SK-N-SH (cell line): ENCODE data around the gene IVNS1ABP. TPM values are rescaled to one million over a fixed set of nuclear protein-coding genes. Genes with fewer than 3 reads are reported as not detected.

Source experiments
- CTCF ChIA-PET: fragments of 300-600, 350-600 bp; formaldehyde crosslinking; extraction: SDS; loops from one replicate; lab custom pipeline; 2021; lab: Yijun Ruan, JAX
- POLR2A ChIA-PET: fragments of 350-600 bp; sonication (Branson Sonifier 250); formaldehyde crosslinking; extraction: SDS; loops from one replicate; lab custom pipeline; 2020; ENCODE audit warnings: antibody characterized with exemption, inconsistent platforms; lab: Yijun Ruan, JAX
- DNase-seq: peaks from one replicate; pipeline ENCODE4 v3.0.0; 2012
- H2AFZ ChIP-seq: fragments of 200-600 bp; sonication (generic); 2 replicates; pipeline ENCODE4 v1.8.1; 2016; ENCODE audit warnings: antibody characterized with exemption, mild to moderate bottlenecking, low read depth
- H3F3A ChIP-seq: fragments of 200-600 bp; sonication (generic); replicated peaks from 2 replicates; pipeline ENCODE3; 2016; ENCODE audit warnings: antibody characterized with exemption, mild to moderate bottlenecking; ENCODE audit not compliant: insufficient read depth
- H3K27ac ChIP-seq, 2 experiments: fragments of 200-500 bp in 1 of 2; fragments of 200-600 bp in 1 of 2; sonication (Bioruptor generic) in 1 of 2; sonication (generic), shearing (Covaris generic) in 1 of 2; 2 replicates each; pipeline versions ENCODE4 v1.5.1 to v1.6.1; 2014 to 2016; ENCODE audit warnings: low read depth in 2 of 2, inconsistent platforms in 1 of 2, low read length in 1 of 2, mild to moderate bottlenecking in 1 of 2, mixed read lengths in 1 of 2
- H3K27me3 ChIP-seq: fragments of 200-600 bp; sonication (generic), shearing (Covaris generic); 2 replicates; pipeline ENCODE4 v1.6.1; 2016; ENCODE audit warnings: mixed run types; ENCODE audit not compliant: insufficient read depth
- H3K36me3 ChIP-seq, 2 experiments: fragments of 200-500 bp in 1 of 2; fragments of 200-600 bp in 1 of 2; sonication (Bioruptor generic) in 1 of 2; sonication (generic) in 1 of 2; replicated peaks in 1 of 2; 2 replicates each; pipeline versions ENCODE3 to v1.5.1; 2014 to 2016; ENCODE audit warnings: low read length in 1 of 2, mild to moderate bottlenecking in 1 of 2; ENCODE audit not compliant: insufficient read depth in 2 of 2, control insufficient read depth in 1 of 2
- H3K4me1 ChIP-seq, 2 experiments: fragments of 200-500 bp in 1 of 2; fragments of 200-600 bp in 1 of 2; sonication (Bioruptor generic) in 1 of 2; sonication (generic), shearing (Covaris generic) in 1 of 2; 2 replicates each; pipeline versions ENCODE4 v1.5.1 to v1.6.1; 2014 to 2016; ENCODE audit warnings: low read depth in 1 of 2, low read length in 1 of 2, mixed run types in 1 of 2; ENCODE audit not compliant: insufficient read depth in 2 of 2, control insufficient read depth in 1 of 2
- H3K4me2 ChIP-seq: fragments of 200-600 bp; sonication (generic), shearing (Covaris generic); 2 replicates; pipeline ENCODE4 v1.6.1; 2017; ENCODE audit warnings: mixed run types
- H3K4me3 ChIP-seq, 2 experiments: fragments of 200-500 bp in 1 of 2; fragments of 200-600 bp in 1 of 2; sonication (Bioruptor generic) in 1 of 2; sonication (generic), shearing (Covaris generic) in 1 of 2; 2 replicates each; pipeline versions ENCODE4 v1.5.1 to v1.8.1; 2014 to 2016; ENCODE audit warnings: low read depth in 2 of 2, inconsistent platforms in 1 of 2, low read length in 1 of 2, mild to moderate bottlenecking in 1 of 2, mixed read lengths in 1 of 2, moderate library complexity in 1 of 2
- H3K79me2 ChIP-seq: fragments of 200-600 bp; sonication (generic); 2 replicates; pipeline ENCODE4 v1.8.1; 2017; ENCODE audit warnings: mild to moderate bottlenecking; ENCODE audit not compliant: insufficient read depth
- H3K9ac ChIP-seq: fragments of 200-600 bp; sonication (generic); 2 replicates; pipeline ENCODE4 v1.6.1; 2017; ENCODE audit warnings: mixed run types
- H3K9me2 ChIP-seq: fragments of 200-600 bp; sonication (generic); 2 replicates; pipeline ENCODE4 v1.6.1; 2017; ENCODE audit warnings: mixed run types
- H3K9me3 ChIP-seq: fragments of 200-600 bp; sonication (generic); 2 replicates; pipeline ENCODE4 v1.6.1; 2017; ENCODE audit warnings: mixed run types, mild to moderate bottlenecking, moderate library complexity
- H4K20me1 ChIP-seq: fragments of 200-600 bp; sonication (generic); 2 replicates; pipeline ENCODE4 v1.6.1; 2017; ENCODE audit warnings: mild to moderate bottlenecking, mixed run types; ENCODE audit not compliant: insufficient read depth
- CTCF ChIP-seq: fragments of 200-600 bp; sonication (generic); IDR thresholded peaks from 2 replicates; pipeline ENCODE4 v1.6.1; 2017; ENCODE audit warnings: antibody characterized with exemption, mild to moderate bottlenecking, moderate library complexity
- ELF1 ChIP-seq: IDR thresholded peaks from 2 replicates; pipeline ENCODE4 v1.4.0; 2012
- EP300 ChIP-seq, 2 experiments: IDR thresholded peaks; 2 replicates each; pipeline versions ENCODE4 v1.4.0 to v1.6.1; 2012; ENCODE audit warnings: borderline replicate concordance in 1 of 2, low read depth in 1 of 2, low read length in 1 of 2
- FOSL2 ChIP-seq: IDR thresholded peaks from 2 replicates; pipeline ENCODE4 v1.4.0; 2012; ENCODE audit warnings: low read depth, mild to moderate bottlenecking, moderate library complexity, borderline replicate concordance
- FOXJ3 ChIP-seq: sonication (generic); formaldehyde crosslinking; IDR thresholded peaks from 2 replicates; pipeline ENCODE4 v1.5.1; 2020; ENCODE audit warnings: mild to moderate bottlenecking, missing genetic modification reagents
- GABPA ChIP-seq: IDR thresholded peaks from 2 replicates; pipeline ENCODE4 v1.4.0; 2012; ENCODE audit warnings: low read depth, mild to moderate bottlenecking
- MAX ChIP-seq: IDR thresholded peaks from 2 replicates; pipeline ENCODE4 v1.4.0; 2012; ENCODE audit warnings: low read depth
- MEF2A ChIP-seq: IDR thresholded peaks from 2 replicates; pipeline ENCODE4 v1.4.0; 2012; ENCODE audit warnings: low read depth, borderline replicate concordance
- PBX3 ChIP-seq: IDR thresholded peaks from 2 replicates; pipeline ENCODE4; 2012
- POLR2AphosphoS5 ChIP-seq: IDR thresholded peaks from 2 replicates; pipeline ENCODE4 v1.6.1; 2012; ENCODE audit warnings: low read depth, low read length
- RCOR1 ChIP-seq: fragments of 150-350 bp; IDR thresholded peaks from 2 replicates; pipeline ENCODE4 v1.6.1; 2017; ENCODE audit warnings: antibody characterized with exemption, low read length
- RFX5 ChIP-seq: IDR thresholded peaks from 2 replicates; pipeline ENCODE4 v1.6.1; 2012; ENCODE audit warnings: mild to moderate bottlenecking, improper control_type of control experiment, low read length
- SIN3A ChIP-seq: IDR thresholded peaks from 2 replicates; pipeline ENCODE4 v1.6.1; 2012; ENCODE audit warnings: low read depth, mild to moderate bottlenecking, low read length, moderate library complexity, borderline replicate concordance
- TCF12 ChIP-seq: IDR thresholded peaks from 2 replicates; pipeline ENCODE4 v1.4.0; 2012
- TEAD4 ChIP-seq: IDR thresholded peaks from 2 replicates; pipeline ENCODE4 v1.4.0; 2012; ENCODE audit warnings: mild to moderate bottlenecking, borderline replicate concordance; ENCODE audit not compliant: insufficient read depth
- USF1 ChIP-seq: IDR thresholded peaks from 2 replicates; pipeline ENCODE4 v1.4.0; 2012; ENCODE audit warnings: low read depth, borderline replicate concordance
- USF2 ChIP-seq: fragments of 150-350 bp; IDR thresholded peaks from 2 replicates; pipeline ENCODE4 v1.6.1; 2017; ENCODE audit warnings: antibody characterized with exemption, low read length, low read depth, borderline replicate concordance
- YY1 ChIP-seq: IDR thresholded peaks from 2 replicates; pipeline ENCODE4 v1.4.0; 2012; ENCODE audit warnings: low read depth, mild to moderate bottlenecking
- WGBS: methylation state at CpG from one replicate; pipeline ENCODE4 v1.1.6; 2017; ENCODE audit warnings: low lambda C conversion rate; 5-methylcytosine and 5-hydroxymethylcytosine counted together
- polyA plus RNA-seq, 3 experiments: library from polyadenylated mRNA; depleted of rRNA; stranded (reverse); fragments of >200 nt; gene quantifications; 2 replicates each; pipeline ENCODE4 v1.2.3, GENCODE V29; 2012

Gene IVNS1ABP
- polyA plus RNA-seq, 1 of the 3 experiments (the other 2 are of a cell fraction): 24.5 TPM

- TF ChIP-seq FOXJ3 (CRISPR knock-in tag): no peak
- TF ChIP-seq TEAD4: no peak
Observed at GRCh38 chr1:185311589-185312225, 5.3 kb downstream of the IVNS1ABP start (continued).

- no peaks in the 10 kb centered on the region for H3K27me3 ChIP-seq
- H3F3A ChIP-seq: peaks cover 6% of the 10 kb centered on the region
- peaks cover 32% of the 10 kb centered on the region for H4K20me1 ChIP-seq
- DNase-seq: no peak
- ChIA-PET CTCF (no interaction called here), POLR2A (no interaction called here)
- H3K4me3 ChIP-seq: no peak overlapping the region
- peaks cover 69 to 72% of the 10 kb centered on the region in 2 experiments for H3K36me3 ChIP-seq
- H3K79me2 ChIP-seq: peaks cover 54% of the 10 kb centered on the region
- 68% methylated on average over 2 of the region's 2 CpGs for WGBS
- no peak overlapping the region for H3K27ac ChIP-seq
- H3K9me3 ChIP-seq: no peaks in the 10 kb centered on the region
- H3K9me2 ChIP-seq: no peaks in the 10 kb centered on the region
- H2AFZ ChIP-seq: no peak overlapping the region
- no peak overlapping the region for H3K4me2 ChIP-seq
- no peak overlapping the region for H3K9ac ChIP-seq
- H3K4me1 ChIP-seq: peaks cover 9 to 14% of the 10 kb centered on the region in 2 experiments; a peak in 3 of 4 replicates
- no peak for TF ChIP-seq GABPA
- no peak for TF ChIP-seq RCOR1
- TF ChIP-seq SIN3A: no peak
- no peak for TF ChIP-seq EP300 (IDR thresholded peaks at IDR 0.05; ENCODE audit: borderline replicate concordance in 1 of 2, low read depth in 1 of 2, low read length in 1 of 2)
- no peak for TF ChIP-seq TCF12
- no peak for TF ChIP-seq ELF1
- no peak for TF ChIP-seq YY1
- no peak for TF ChIP-seq FOSL2
- TF ChIP-seq CTCF: no peak
- no peak for TF ChIP-seq PBX3
- TF ChIP-seq MEF2A: no peak
- TF ChIP-seq RFX5: no peak
- no peak for TF ChIP-seq USF1
- no peak for TF ChIP-seq FOXJ3 (CRISPR knock-in tag)
- no peak for TF ChIP-seq POLR2AphosphoS5
- TF ChIP-seq USF2: no peak
- no peak for TF ChIP-seq MAX
Observed at GRCh38 chr1:185309566-185309965, 7.5 kb downstream of the IVNS1ABP start.
